K562 (cell line): ENCODE data around the gene SPAG9. TPM values are rescaled to one million over a fixed set of nuclear protein-coding genes. Genes with fewer than 3 reads are reported as not detected.
A peak's percentile ranks its signal among the peaks of the same experiment; 100 is the strongest.

Experiments
- ARNT ChIP-seq, 2 experiments: fragments of 450-650 bp; IDR thresholded peaks; 2 replicates each; pipeline ENCODE4 v1.6.1; 2016; ENCODE audit warnings: mild to moderate bottlenecking in 1 of 2
- ATF1 ChIP-seq, 2 experiments: fragments of 450-650 bp in 1 of 2; IDR thresholded peaks; 2 replicates each; pipeline ENCODE4 v1.6.1; 2016; ENCODE audit warnings: missing compliant biosample characterization in 1 of 2, missing genetic modification characterization in 1 of 2
- BACH1 ChIP-seq: fragments of 200-800 bp; sonication (Bioruptor generic); IDR thresholded peaks from 2 replicates; pipeline ENCODE4 v1.6.1; 2016; ENCODE audit warnings: missing genetic modification characterization, missing compliant biosample characterization
- CTCF ChIP-seq, 3 experiments: IDR thresholded peaks in 2 of 3; conservative IDR thresholded peaks in 1 of 3; 2 replicates each; pipeline ENCODE4 v1.5.1; 2011 to 2012; ENCODE audit warnings: low read length in 3 of 3, mild to moderate bottlenecking in 3 of 3, control low read depth in 2 of 3, improper control_type of control experiment in 1 of 3, inconsistent platforms in 1 of 3, low read depth in 1 of 3, mixed read lengths in 1 of 3, moderate library complexity in 1 of 3; ENCODE audit not compliant: insufficient read depth in 2 of 3
- CXXC5 ChIP-seq: fragments of 250-450 bp; sonication (Bioruptor Pico); IDR thresholded peaks from 2 replicates; pipeline ENCODE4 v1.8.0; 2022; ENCODE audit warnings: inconsistent platforms, mild to moderate bottlenecking, moderate library complexity
- GMEB1 ChIP-seq: fragments of 250-450 bp; sonication (Bioruptor Pico); IDR thresholded peaks from 2 replicates; pipeline ENCODE4 v1.4.0; 2020; ENCODE audit warnings: mild to moderate bottlenecking
- HDAC8 ChIP-seq: fragments of 450-650 bp; IDR thresholded peaks from 2 replicates; pipeline ENCODE4 v1.6.1; 2016; ENCODE audit warnings: mild to moderate bottlenecking, missing genetic modification characterization, moderate library complexity, missing compliant biosample characterization
- HNRNPL ChIP-seq: fragments of 200-400 bp; formaldehyde crosslinking; IDR thresholded peaks from 2 replicates; pipeline ENCODE4 v1.6.1; 2017; ENCODE audit warnings: low read depth, mild to moderate bottlenecking, low read length
- JUN ChIP-seq, 2 experiments: sonication (generic) in 1 of 2; formaldehyde crosslinking in 1 of 2; IDR thresholded peaks; 2 replicates each; pipeline versions ENCODE4 v1.6.1 to v1.8.0; 2012 to 2022; ENCODE audit warnings: borderline replicate concordance in 2 of 2, mild to moderate bottlenecking in 2 of 2, improper control_type of control experiment in 1 of 2, low read depth in 1 of 2, low read length in 1 of 2, missing genetic modification reagents in 1 of 2
- MAX ChIP-seq: sonication (generic); formaldehyde crosslinking; IDR thresholded peaks from 2 replicates; pipeline ENCODE4 v1.9.0; 2022; ENCODE audit warnings: mild to moderate bottlenecking, missing genetic modification reagents
- MXI1 ChIP-seq: IDR thresholded peaks from 2 replicates; pipeline ENCODE4 v1.6.1; 2011; ENCODE audit warnings: low read depth, mild to moderate bottlenecking, improper control_type of control experiment, low read length
- POLR2A ChIP-seq: fragments of 450-650 bp; conservative IDR thresholded peaks from 2 replicates; pipeline ENCODE4 v1.6.1; 2016
- PTBP1 ChIP-seq: fragments of 200-400 bp; formaldehyde crosslinking; IDR thresholded peaks from 2 replicates; pipeline ENCODE4 v1.6.1; 2017; ENCODE audit warnings: low read depth, low read length
- SMAD1 ChIP-seq: fragments of 150-350 bp; IDR thresholded peaks from 2 replicates; pipeline ENCODE4 v1.6.1; 2014; ENCODE audit warnings: low read length, low read depth; ENCODE audit not compliant: partially characterized antibody
- SP2 ChIP-seq: IDR thresholded peaks from 2 replicates; pipeline ENCODE4 v1.6.1; 2011; ENCODE audit warnings: mild to moderate bottlenecking, low read depth, low read length, moderate library complexity; ENCODE audit not compliant: poor library complexity, severe bottlenecking; ENCODE audit errors: extremely low read depth
- U2AF1 ChIP-seq: fragments of 200-400 bp; formaldehyde crosslinking; optimal IDR thresholded peaks from 2 replicates; pipeline ENCODE3; 2017; ENCODE audit warnings: mild to moderate bottlenecking, low read depth, low read length, moderate library complexity
- VEZF1 ChIP-seq: fragments of 200-800 bp; sonication (Bioruptor generic); IDR thresholded peaks from 2 replicates; pipeline ENCODE4 v1.6.1; 2017; ENCODE audit warnings: missing genetic modification characterization, missing compliant biosample characterization
- ZFP36 ChIP-seq: fragments of 150-350 bp; IDR thresholded peaks from 2 replicates; pipeline ENCODE4 v1.6.1; 2018; ENCODE audit warnings: low read length, low read depth; ENCODE audit not compliant: partially characterized antibody
- ZNF143 ChIP-seq: sonication (generic); formaldehyde crosslinking; IDR thresholded peaks from 2 replicates; pipeline ENCODE4 v1.9.0; 2022; ENCODE audit warnings: mild to moderate bottlenecking, missing genetic modification reagents
- polyA plus RNA-seq, 8 experiments: library from polyadenylated mRNA; depleted of rRNA in 4 of 8; stranded (reverse) in 5 of 8; unstranded in 3 of 8; fragments of >200 nt; fragmentation: Nextera tagmentation in 2 of 8; fragmentation: Illumina TruSeq in 1 of 8; extraction: Ambion mirVana in 2 of 8; extraction: Trizol in 1 of 8; gene quantifications; 2 replicates each; pipeline versions ENCODE4 v1.2.1 to v1.2.3, GENCODE V29; 2011 to 2014; ENCODE audit warnings: inconsistent platforms in 1 of 8, missing spikeins in 1 of 8
- total RNA-seq, 7 experiments: library from RNA; depleted of rRNA in 6 of 7; stranded (reverse); fragments of >200 nt in 6 of 7; fragmentation: Illumina TruSeq in 2 of 7; extraction: Trizol in 2 of 7; gene quantifications; 2 replicates each; pipeline versions ENCODE4 v1.2.1 to v1.2.3, GENCODE V29; 2011 to 2021; ENCODE audit warnings: low replicate concordance in 1 of 7

Gene SPAG9
- total and polyA plus RNA-seq, 9 of the 15 experiments (the other 6 are each of a cell fraction or from before 2014, with no cell fraction given) = 12.2 to 99.2 (median 58.2) TPM

- TF ChIP-seq ZNF143 (peak; percentile 45; the same call in 1 of the 2 replicates), PTBP1 (0 out of 2 replicates have a peak, but pooled peaks have one; percentile 0), VEZF1 (CRISPR knock-in tag) (peak; percentile 72), SMAD1 (no peak), POLR2A (peak; percentile 85), ZFP36 (no peak), ATF1 (CRISPR knock-in tag; IDR thresholded peaks at IDR 0.05) (no peak), ATF1 (tag; IDR thresholded peaks at IDR 0.05) (peak; percentile 58), ARNT (IDR thresholded peaks at IDR 0.05) (0 out of 4 replicates have a peak, but pooled peaks of 1 of the 2 experiments have one; percentile 9), JUN (IDR thresholded peaks at IDR 0.05; ENCODE audit: borderline replicate concordance, low read depth, low read length) (peak; percentile 10; the same call in 1 of the 2 replicates), JUN (CRISPR knock-in tag; IDR thresholded peaks at IDR 0.05; ENCODE audit: borderline replicate concordance) (peak; percentile 94; the same call in 1 of the 2 replicates), HNRNPL (peak; percentile 29; the same call in 1 of the 2 replicates), BACH1 (tag) (no peak), CXXC5 (CRISPR knock-in tag) (peak; percentile 70; the same call in 1 of the 2 replicates), MXI1 (peak; percentile 85), CTCF (IDR thresholded peaks at IDR 0.05 in 2 of 3, conservative IDR thresholded peaks at IDR 0.05 in 1 of 3; ENCODE audit: insufficient read depth in 2 of 3, low read depth in 1 of 3, low read length in 3 of 3) (0 out of 6 replicates have a peak, but pooled peaks of 1 of the 3 experiments have one; percentile 17), MAX (CRISPR knock-in tag) (peak; percentile 97), SP2 (no peak), GMEB1 (CRISPR knock-in tag) (peak; percentile 25; the same call in 1 of the 2 replicates), HDAC8 (0 out of 2 replicates have a peak, but pooled peaks have one; percentile 48), U2AF1 (peak; percentile 52)
These were observed 45.7 kb upstream of the SPAG9 start, which contains the start of gene NME2 (continued) for GRCh38 chr17:51166198-51166986.
